KMS-11 (cell line): ENCODE data around the gene KCNQ1.

ENCODE experiments used
- H2AFZ ChIP-seq: fragments of 200-600 bp; sonication (generic); 2 replicates; pipeline ENCODE4 v1.6.1; 2016; ENCODE audit warnings: antibody characterized with exemption, mixed run types, low read depth
- H3K27ac ChIP-seq: fragments of 200-600 bp; sonication (generic); 2 replicates; pipeline ENCODE4 v1.6.1; 2016; ENCODE audit warnings: mild to moderate bottlenecking, mixed run types
- H3K27me3 ChIP-seq: fragments of 200-600 bp; sonication (generic); 2 replicates; pipeline ENCODE4 v1.6.1; 2017; ENCODE audit warnings: mild to moderate bottlenecking, low read depth, mixed run types, moderate library complexity; ENCODE audit not compliant: insufficient read depth
- H3K36me3 ChIP-seq: fragments of 200-600 bp; sonication (generic); 2 replicates; pipeline ENCODE4 v1.6.1; 2017; ENCODE audit warnings: mild to moderate bottlenecking, mixed run types; ENCODE audit not compliant: insufficient read depth
- H3K4me1 ChIP-seq: fragments of 200-600 bp; sonication (generic); 2 replicates; pipeline ENCODE4 v1.6.1; 2016; ENCODE audit warnings: mild to moderate bottlenecking, low read depth, mixed run types; ENCODE audit not compliant: poor library complexity, severe bottlenecking
- H3K4me2 ChIP-seq: fragments of 200-600 bp; sonication (generic); 2 replicates; pipeline ENCODE4 v1.7.0; 2016; ENCODE audit warnings: mild to moderate bottlenecking, mixed run types
- H3K4me3 ChIP-seq: fragments of 200-600 bp; sonication (generic); IDR thresholded peaks from 2 replicates; pipeline ENCODE4 v1.6.1; 2017; ENCODE audit warnings: low read depth, low read length, mixed read lengths; ENCODE audit not compliant: insufficient read depth
- H3K79me2 ChIP-seq: fragments of 200-600 bp; sonication (generic); 2 replicates; pipeline ENCODE4 v1.6.1; 2016; ENCODE audit warnings: low read depth, mixed run types; ENCODE audit not compliant: insufficient read depth
- H3K9ac ChIP-seq: fragments of 200-600 bp; sonication (generic); 2 replicates; pipeline ENCODE4 v1.6.1; 2016; ENCODE audit warnings: mild to moderate bottlenecking, mixed run types
- H4K20me1 ChIP-seq: fragments of 200-600 bp; sonication (generic); 2 replicates; pipeline ENCODE4 v1.6.1; 2016; ENCODE audit warnings: mild to moderate bottlenecking, mixed run types; ENCODE audit not compliant: insufficient read depth
- TF ChIP-seq, protein P1 (sequence below): fragments of 200-600 bp; sonication (generic); conservative IDR thresholded peaks from 2 replicates; pipeline ENCODE4 v1.6.1; 2017; ENCODE audit warnings: low read depth, mild to moderate bottlenecking, antibody characterized with exemption, low read length, moderate library complexity, mixed read lengths

The KCNQ1 gene

DNA sequence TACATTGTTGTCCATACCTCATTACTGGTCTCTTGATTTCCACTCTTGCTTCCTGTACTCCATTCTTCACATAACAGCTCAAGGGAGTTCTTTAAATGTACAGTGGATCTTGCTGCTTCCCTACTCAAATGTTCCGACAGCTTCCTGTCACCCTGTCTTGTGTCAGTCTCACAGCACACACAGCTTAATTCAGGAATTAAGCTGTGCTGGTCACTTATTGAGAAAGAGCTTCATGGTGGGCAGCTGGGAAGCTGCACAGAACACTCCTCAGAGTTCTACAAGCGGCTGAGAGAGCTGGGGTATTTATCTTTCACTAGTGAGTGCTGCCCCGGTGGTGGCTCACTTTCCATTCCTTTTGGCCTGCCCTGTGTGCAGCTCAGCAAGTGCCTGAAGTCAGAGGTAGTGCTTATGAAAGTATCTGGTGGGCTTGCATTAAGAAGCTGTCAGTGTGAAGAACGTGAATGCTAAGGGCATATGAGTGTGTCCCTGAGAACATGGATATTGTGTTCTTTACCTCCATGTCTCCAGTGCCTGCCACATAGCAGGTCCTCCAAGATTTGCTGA is 206.3 kb downstream of the KCNQ1 start:
- H3K27ac ChIP-seq = no peak overlapping the region
- H2AFZ ChIP-seq = no peak overlapping the region
- H3K4me1 ChIP-seq = no peaks in the 10 kb centered on the region
- no peak overlapping the region for H3K4me2 ChIP-seq
- H3K79me2 ChIP-seq = no peaks in the 10 kb centered on the region
- H4K20me1 ChIP-seq = no peaks in the 10 kb centered on the region
- H3K27me3 ChIP-seq = no peaks in the 10 kb centered on the region
- no peak overlapping the region for H3K9ac ChIP-seq
- TF ChIP-seq, protein P1, sequence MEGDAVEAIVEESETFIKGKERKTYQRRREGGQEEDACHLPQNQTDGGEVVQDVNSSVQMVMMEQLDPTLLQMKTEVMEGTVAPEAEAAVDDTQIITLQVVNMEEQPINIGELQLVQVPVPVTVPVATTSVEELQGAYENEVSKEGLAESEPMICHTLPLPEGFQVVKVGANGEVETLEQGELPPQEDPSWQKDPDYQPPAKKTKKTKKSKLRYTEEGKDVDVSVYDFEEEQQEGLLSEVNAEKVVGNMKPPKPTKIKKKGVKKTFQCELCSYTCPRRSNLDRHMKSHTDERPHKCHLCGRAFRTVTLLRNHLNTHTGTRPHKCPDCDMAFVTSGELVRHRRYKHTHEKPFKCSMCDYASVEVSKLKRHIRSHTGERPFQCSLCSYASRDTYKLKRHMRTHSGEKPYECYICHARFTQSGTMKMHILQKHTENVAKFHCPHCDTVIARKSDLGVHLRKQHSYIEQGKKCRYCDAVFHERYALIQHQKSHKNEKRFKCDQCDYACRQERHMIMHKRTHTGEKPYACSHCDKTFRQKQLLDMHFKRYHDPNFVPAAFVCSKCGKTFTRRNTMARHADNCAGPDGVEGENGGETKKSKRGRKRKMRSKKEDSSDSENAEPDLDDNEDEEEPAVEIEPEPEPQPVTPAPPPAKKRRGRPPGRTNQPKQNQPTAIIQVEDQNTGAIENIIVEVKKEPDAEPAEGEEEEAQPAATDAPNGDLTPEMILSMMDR = no peak
- no peaks in the 10 kb centered on the region for H3K36me3 ChIP-seq
- H3K4me3 ChIP-seq = no peak overlapping the region

DNA sequence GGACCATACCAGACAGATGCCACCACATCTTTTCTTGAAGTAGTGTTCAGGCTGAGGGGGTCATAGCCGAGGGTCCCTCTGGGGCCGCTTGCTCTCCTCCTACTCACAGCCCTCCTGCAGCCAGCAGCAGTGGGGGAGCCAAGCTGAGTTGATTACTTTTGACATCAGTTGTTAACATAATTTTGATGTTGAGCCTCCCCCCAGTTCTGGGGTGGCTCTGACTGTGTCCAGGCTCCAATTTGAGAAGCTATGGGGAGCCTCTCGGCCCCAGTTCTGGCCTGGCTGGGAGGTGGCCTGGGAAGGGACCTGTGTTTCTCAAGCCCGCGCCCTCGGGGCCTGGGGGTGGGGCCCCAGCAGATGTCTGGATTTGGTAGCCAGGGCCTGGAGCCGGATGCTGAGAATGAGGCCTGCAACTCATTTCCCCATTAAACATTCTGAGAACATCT is 207.0 kb downstream of the KCNQ1 start:
- no peak overlapping the region for H3K4me3 ChIP-seq
- TF ChIP-seq, protein P1 = no peak
- no peaks in the 10 kb centered on the region for H3K79me2 ChIP-seq
- H4K20me1 ChIP-seq = no peaks in the 10 kb centered on the region
- no peaks in the 10 kb centered on the region for H3K27me3 ChIP-seq
- no peak overlapping the region for H3K9ac ChIP-seq
- H3K27ac ChIP-seq = no peak overlapping the region
- no peaks in the 10 kb centered on the region for H3K4me1 ChIP-seq
- H2AFZ ChIP-seq = no peak overlapping the region
- H3K36me3 ChIP-seq = no peaks in the 10 kb centered on the region
- no peak overlapping the region for H3K4me2 ChIP-seq

DNA sequence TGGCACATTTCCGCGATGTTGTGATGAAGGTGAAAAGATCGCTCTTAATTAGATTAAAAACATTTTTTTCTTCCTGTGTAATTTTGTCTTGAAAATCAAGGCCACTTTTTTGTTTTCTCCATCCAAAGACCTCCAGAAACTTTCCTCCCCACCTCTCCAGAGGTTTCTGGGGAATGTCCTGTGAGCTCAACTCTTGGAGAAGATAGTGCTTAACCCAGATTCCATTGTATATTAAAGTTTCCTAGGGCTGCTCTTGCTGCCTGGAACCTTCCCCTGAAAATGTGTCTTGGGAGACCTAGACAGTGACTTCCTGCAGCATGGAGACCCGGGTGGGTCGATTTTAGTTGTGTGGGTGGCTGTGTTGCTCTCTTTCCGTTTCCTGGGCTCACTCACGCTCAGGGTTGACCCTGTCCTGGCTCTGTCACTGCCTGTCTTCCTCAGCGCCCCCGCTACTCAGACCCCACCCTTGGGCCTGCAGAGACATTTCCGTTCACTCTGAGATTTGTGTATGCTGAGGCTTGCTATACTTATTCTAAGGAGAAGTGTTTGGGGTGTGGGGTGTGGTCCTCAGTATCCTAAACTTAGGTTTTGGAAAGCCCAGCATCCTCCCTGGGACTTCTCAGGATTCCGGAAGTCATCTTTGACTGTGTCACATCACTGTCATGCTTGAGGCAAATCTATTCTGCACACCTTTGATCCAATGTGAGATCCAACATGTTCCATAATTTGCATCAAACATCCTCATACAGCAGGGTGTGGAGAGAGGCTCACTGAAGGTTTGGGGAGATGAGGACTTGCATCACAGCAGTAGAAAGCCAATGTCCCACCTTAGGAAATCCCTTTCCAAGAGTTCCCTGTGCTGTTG is 207.8 kb downstream of the KCNQ1 start:
- no peaks in the 10 kb centered on the region for H3K4me1 ChIP-seq
- no peak overlapping the region for H3K27ac ChIP-seq
- H3K79me2 ChIP-seq = no peaks in the 10 kb centered on the region
- TF ChIP-seq, protein P1 = no peak
- H3K9ac ChIP-seq = no peak overlapping the region
- H3K27me3 ChIP-seq = no peaks in the 10 kb centered on the region
- no peak overlapping the region for H2AFZ ChIP-seq
- H3K4me3 ChIP-seq = no peak overlapping the region
- H3K4me2 ChIP-seq = no peak overlapping the region
- H3K36me3 ChIP-seq = no peaks in the 10 kb centered on the region
- no peaks in the 10 kb centered on the region for H4K20me1 ChIP-seq

DNA sequence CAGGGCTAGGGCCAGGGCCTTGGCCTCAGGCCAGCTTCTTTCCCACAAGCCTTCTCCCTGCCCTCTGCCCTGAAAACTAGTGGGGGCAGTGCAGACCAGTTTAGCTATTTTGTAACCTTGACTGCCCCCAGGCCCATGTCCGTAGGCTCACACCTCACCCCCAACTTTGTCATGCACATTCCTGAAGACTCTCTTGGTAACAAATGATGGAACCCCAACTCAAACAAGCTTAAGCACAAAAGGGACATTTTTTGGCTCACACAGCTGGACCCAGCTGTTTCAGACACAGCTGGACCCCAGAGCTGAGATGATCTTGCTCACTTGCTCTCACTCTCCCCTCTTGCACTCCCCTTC is 208.4 kb downstream of the KCNQ1 start:
- no peak overlapping the region for H3K4me2 ChIP-seq
- TF ChIP-seq, protein P1 = no peak

More for the DNA sequence above, 208.4 kb downstream of the KCNQ1 start:
- no peak overlapping the region for H3K4me3 ChIP-seq
- H3K9ac ChIP-seq = no peak overlapping the region
- H2AFZ ChIP-seq = no peak overlapping the region
- H3K36me3 ChIP-seq = no peaks in the 10 kb centered on the region
- H3K79me2 ChIP-seq = no peaks in the 10 kb centered on the region
- no peaks in the 10 kb centered on the region for H4K20me1 ChIP-seq
- H3K4me1 ChIP-seq = no peaks in the 10 kb centered on the region
- no peaks in the 10 kb centered on the region for H3K27me3 ChIP-seq
- H3K27ac ChIP-seq = no peak overlapping the region
